Mammary epithelial cell (primary cell): ENCODE results near the gene LTF.

Experiments
- EZH2 ChIP-seq: IDR thresholded peaks from 2 replicates; pipeline ENCODE4 v1.6.1; 2012; ENCODE audit warnings: low read length, inconsistent platforms, borderline replicate concordance
- TF ChIP-seq, protein P1 (sequence below), 2 donors: IDR thresholded peaks in 1 of 2; conservative IDR thresholded peaks in 1 of 2; 2 replicates each; pipeline ENCODE4 v1.5.1; 2011 to 2012; ENCODE audit warnings: inconsistent platforms in 2 of 2, low read length in 2 of 2, mild to moderate bottlenecking in 2 of 2, control low read depth in 1 of 2, low read depth in 1 of 2; ENCODE audit not compliant: insufficient read depth in 1 of 2; ENCODE audit errors: extremely low read depth in 1 of 2

DNA sequence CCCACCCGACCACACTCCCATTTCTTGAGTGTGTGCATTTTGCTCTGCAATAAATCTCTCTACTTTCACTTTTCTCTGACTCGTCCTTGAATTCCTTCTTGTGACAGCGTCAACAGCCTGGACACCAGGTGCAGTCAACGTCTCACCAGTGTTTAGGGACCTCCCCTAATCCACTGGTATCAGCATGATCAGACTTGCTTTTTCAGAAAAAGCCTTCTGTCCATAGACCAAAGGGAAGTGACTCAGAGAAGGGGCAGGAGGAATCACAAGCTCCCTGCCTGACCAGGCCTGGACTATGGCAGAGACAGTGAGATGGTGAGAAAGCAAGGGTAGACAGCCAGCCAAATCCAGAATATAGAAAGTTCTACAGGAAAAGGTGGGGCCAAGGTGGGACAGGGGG is 78.5 kb downstream of the LTF start:
- TF ChIP-seq, protein P1, sequence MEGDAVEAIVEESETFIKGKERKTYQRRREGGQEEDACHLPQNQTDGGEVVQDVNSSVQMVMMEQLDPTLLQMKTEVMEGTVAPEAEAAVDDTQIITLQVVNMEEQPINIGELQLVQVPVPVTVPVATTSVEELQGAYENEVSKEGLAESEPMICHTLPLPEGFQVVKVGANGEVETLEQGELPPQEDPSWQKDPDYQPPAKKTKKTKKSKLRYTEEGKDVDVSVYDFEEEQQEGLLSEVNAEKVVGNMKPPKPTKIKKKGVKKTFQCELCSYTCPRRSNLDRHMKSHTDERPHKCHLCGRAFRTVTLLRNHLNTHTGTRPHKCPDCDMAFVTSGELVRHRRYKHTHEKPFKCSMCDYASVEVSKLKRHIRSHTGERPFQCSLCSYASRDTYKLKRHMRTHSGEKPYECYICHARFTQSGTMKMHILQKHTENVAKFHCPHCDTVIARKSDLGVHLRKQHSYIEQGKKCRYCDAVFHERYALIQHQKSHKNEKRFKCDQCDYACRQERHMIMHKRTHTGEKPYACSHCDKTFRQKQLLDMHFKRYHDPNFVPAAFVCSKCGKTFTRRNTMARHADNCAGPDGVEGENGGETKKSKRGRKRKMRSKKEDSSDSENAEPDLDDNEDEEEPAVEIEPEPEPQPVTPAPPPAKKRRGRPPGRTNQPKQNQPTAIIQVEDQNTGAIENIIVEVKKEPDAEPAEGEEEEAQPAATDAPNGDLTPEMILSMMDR (conservative IDR thresholded peaks at IDR 0.05 in 1 of 2, IDR thresholded peaks at IDR 0.05 in 1 of 2; ENCODE audit: extremely low read depth in 1 of 2, insufficient read depth in 1 of 2, low read depth in 1 of 2, low read length in 2 of 2): no peak
- TF ChIP-seq EZH2: no peak
